Endodermal cell (in vitro differentiated cells): Measurements from ENCODE around the gene SYT5. TPM values are rescaled to one million over a fixed set of nuclear protein-coding genes. Genes with fewer than 3 reads are reported as not detected.
A peak's percentile ranks its signal among the peaks of the same experiment; 100 is the strongest.

Experiments
- DNase-seq: peaks from one replicate; pipeline ENCODE4 v3.0.0-alpha.2; 2017
- H3K27ac ChIP-seq: 2 replicates; pipeline ENCODE4 v1.5.1; 2013; ENCODE audit warnings: mild to moderate bottlenecking, low read depth, low read length, moderate library complexity
- H3K27me3 ChIP-seq: 2 replicates; pipeline ENCODE4 v1.6.1; 2013; ENCODE audit warnings: mild to moderate bottlenecking, low read length, moderate library complexity; ENCODE audit not compliant: insufficient read depth, control insufficient read depth, poor library complexity, severe bottlenecking
- H3K36me3 ChIP-seq: 2 replicates; pipeline ENCODE4 v1.7.0; 2013; ENCODE audit warnings: mild to moderate bottlenecking, low read length, moderate library complexity; ENCODE audit not compliant: control insufficient read depth, insufficient read depth
- H3K4me1 ChIP-seq: one replicate; pipeline ENCODE4 v1.7.0; 2013; ENCODE audit warnings: low read length; ENCODE audit not compliant: control insufficient read depth, insufficient read depth
- H3K4me3 ChIP-seq: 2 replicates; pipeline ENCODE4 v1.5.1; 2013; ENCODE audit warnings: mild to moderate bottlenecking, low read length, moderate library complexity
- H3K9ac ChIP-seq: 2 replicates; pipeline ENCODE4 v1.6.1; 2013; ENCODE audit warnings: mild to moderate bottlenecking, low read length, moderate library complexity; ENCODE audit not compliant: poor library complexity, severe bottlenecking; ENCODE audit errors: extremely low read depth
- H3K9me3 ChIP-seq: 2 replicates; pipeline ENCODE4 v1.6.1; 2013; ENCODE audit warnings: mild to moderate bottlenecking, low read length, moderate library complexity; ENCODE audit not compliant: control insufficient read depth
- H3K27ac Mint-ChIP-seq: 2 replicates; pipeline ENCODE4 v1.8.0; 2020; ENCODE audit warnings: mixed read lengths
- H3K27me3 Mint-ChIP-seq: 2 replicates; pipeline ENCODE4 v1.8.0; 2021; ENCODE audit warnings: mild to moderate bottlenecking, mixed read lengths; ENCODE audit not compliant: insufficient read depth
- H3K36me3 Mint-ChIP-seq: 2 replicates; pipeline ENCODE4 v1.8.0; 2020; ENCODE audit warnings: low read depth, mixed read lengths
- H3K4me1 Mint-ChIP-seq: 2 replicates; pipeline ENCODE4 v1.8.0; 2020; ENCODE audit warnings: mixed read lengths
- H3K4me3 Mint-ChIP-seq: 2 replicates; pipeline ENCODE4 v1.8.0; 2020; ENCODE audit warnings: mild to moderate bottlenecking, moderate library complexity, mixed read lengths
- H3K9me3 Mint-ChIP-seq: 2 replicates; pipeline ENCODE4 v1.8.0; 2020; ENCODE audit warnings: mild to moderate bottlenecking, mixed read lengths
- CTCF ChIP-seq: fragments of 200-600 bp; sonication (generic); conservative IDR thresholded peaks from 2 replicates; pipeline ENCODE4 v1.5.0; 2021; ENCODE audit warnings: antibody characterized with exemption, mild to moderate bottlenecking
- WGBS, 2 experiments: methylation state at CpG; one replicate each; pipeline versions ENCODE4 v1.1.5 to v1.1.7; 2013; ENCODE audit warnings: missing lambda C conversion rate in 2 of 2, mixed read lengths in 1 of 2; ENCODE audit not compliant: insufficient coverage in 1 of 2, insufficient read length in 1 of 2; 5-methylcytosine and 5-hydroxymethylcytosine counted together
- total RNA-seq, 2 donors: library from RNA; stranded (reverse); fragmentation: NEBNext Ultra II Directional in 1 of 2; extraction: Animal tissue kit (Norgen Biotek cat#: 25700) in 1 of 2; gene quantifications; 2 replicates in 1 of 2; 3 replicates in 1 of 2; pipeline ENCODE4 v1.2.1, GENCODE V29; 2021

SYT5 gene
- total RNA-seq, 2 donors from 2014 or later = not detected

GRCh38 chr19:55228403-55229031 is 48.4 kb upstream of the SYT5 start, which contains the start of gene TMEM86B:
TSS of gene TMEM86B (minus strand) at chr19:55228763. CDS start at chr19:55228741, 22 bp downstream.
- no peak within 1 kb of the TSS for H3K4me3 ChIP-seq
- H3K27ac ChIP-seq = no peak within 1 kb of the TSS
- no peak for DNase-seq
- peaks cover 5% of the 10 kb centered on the region for H3K4me1 ChIP-seq
- TF ChIP-seq CTCF = no peak
- H3K9ac ChIP-seq = no peak within 1 kb of the TSS
- Mint-ChIP-seq H3K9me3 (no peaks in the 10 kb centered on the region), H3K4me3 (no peak within 1 kb of the TSS), H3K27ac (peak within 1 kb of the TSS; percentile 58), H3K36me3 (peaks cover 29% of the 10 kb centered on the region), H3K4me1 (peaks cover 7% of the 10 kb centered on the region), H3K27me3 (no peaks in the 10 kb centered on the region)
- peaks cover 16% of the 10 kb centered on the region for H3K36me3 ChIP-seq
- H3K27me3 ChIP-seq = no peaks in the 10 kb centered on the region
- no peaks in the 10 kb centered on the region for H3K9me3 ChIP-seq
- 86 to 91% methylated on average over 4 to 12 of the region's 12 CpGs for WGBS, 2 experiments

DNA sequence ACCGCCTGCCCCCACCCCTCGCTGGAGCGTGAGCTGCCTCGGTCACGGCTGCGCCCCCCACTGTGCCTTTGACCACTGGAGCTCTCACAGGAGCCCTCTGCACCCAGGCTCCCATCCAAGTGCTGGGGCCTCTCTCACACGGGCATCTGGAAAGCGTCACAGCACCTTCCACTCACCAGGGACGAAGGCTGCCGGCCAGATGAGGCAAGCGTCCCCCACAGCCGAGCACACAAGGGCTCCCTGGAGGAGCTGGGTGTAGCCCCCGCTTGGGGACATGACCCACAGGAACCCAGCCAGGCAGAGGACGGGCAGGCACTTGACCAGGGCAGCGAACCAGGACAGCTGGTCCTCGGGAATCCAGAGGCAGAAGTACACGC is 47.9 kb upstream of the SYT5 start:
- peaks cover 24% of the 10 kb centered on the region for H3K36me3 Mint-ChIP-seq
- no peaks in the 10 kb centered on the region for H3K9me3 Mint-ChIP-seq
- no peak overlapping the region for H3K27ac ChIP-seq
- peak overlapping the region; percentile 58 for H3K27ac Mint-ChIP-seq
- H3K36me3 ChIP-seq = peaks cover 11% of the 10 kb centered on the region
- no peak overlapping the region for H3K9ac ChIP-seq
- 88 to 94% methylated on average over 13 to 17 of the region's 17 CpGs for WGBS, 2 experiments
- no peaks in the 10 kb centered on the region for H3K27me3 Mint-ChIP-seq
- DNase-seq = no peak
- no peak overlapping the region for H3K4me3 Mint-ChIP-seq
- no peaks in the 10 kb centered on the region for H3K27me3 ChIP-seq
- peaks cover 7% of the 10 kb centered on the region for H3K4me1 Mint-ChIP-seq
- TF ChIP-seq CTCF = no peak
- no peak overlapping the region for H3K4me3 ChIP-seq
- H3K4me1 ChIP-seq = peaks cover 5% of the 10 kb centered on the region
- no peaks in the 10 kb centered on the region for H3K9me3 ChIP-seq

DNA sequence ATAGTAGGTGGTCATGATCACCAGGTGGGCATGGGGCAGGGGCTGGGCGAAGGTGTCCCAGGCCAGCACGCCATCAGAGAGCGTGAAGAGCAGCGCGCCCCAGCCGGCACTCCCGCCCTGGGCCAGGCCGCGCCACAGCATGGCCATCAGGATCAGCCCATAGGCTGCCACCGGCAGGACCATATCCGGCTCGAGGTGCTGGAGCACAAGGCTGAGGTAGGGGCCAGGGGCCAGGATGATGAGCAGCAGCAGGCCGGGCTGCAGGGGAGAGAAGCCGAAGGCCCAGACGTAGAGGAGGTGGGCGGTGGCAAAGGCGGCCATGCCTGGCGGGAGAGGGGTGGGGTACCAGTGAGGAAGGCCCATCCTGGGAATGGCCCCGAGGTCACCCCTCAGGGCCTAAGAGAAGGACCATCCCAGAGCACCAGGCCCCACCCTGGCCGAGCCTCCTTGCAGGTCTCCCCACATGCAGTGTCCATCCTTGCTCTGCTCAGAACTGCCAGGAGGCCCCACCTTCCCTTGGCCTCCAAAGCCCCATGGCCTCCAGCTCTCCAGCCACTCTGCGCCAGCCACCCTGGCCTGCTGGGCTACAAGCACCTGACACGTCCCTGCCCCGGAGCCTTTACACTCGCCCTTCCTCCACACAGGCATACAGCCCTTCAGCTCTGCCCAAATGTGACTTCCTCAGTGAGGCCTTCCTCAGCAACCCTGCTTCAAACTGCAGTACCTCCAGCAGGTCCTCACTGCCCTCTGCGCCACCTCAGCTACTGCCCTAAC is 47.3 kb upstream of the SYT5 start:
- DNase-seq = no peak
- H3K27ac Mint-ChIP-seq = peak overlapping the region; percentile 58
- H3K4me3 Mint-ChIP-seq = no peak overlapping the region
- H3K4me1 Mint-ChIP-seq = peaks cover 7% of the 10 kb centered on the region
- no peak overlapping the region for H3K9ac ChIP-seq
- no peak overlapping the region for H3K27ac ChIP-seq
- H3K4me3 ChIP-seq = no peak overlapping the region
- H3K27me3 Mint-ChIP-seq = no peaks in the 10 kb centered on the region
- WGBS, 2 experiments = 93 to 94% methylated on average over 6 to 25 of the region's 25 CpGs
- H3K36me3 Mint-ChIP-seq = peaks cover 18% of the 10 kb centered on the region
- TF ChIP-seq CTCF = no peak
- peaks cover 5% of the 10 kb centered on the region for H3K4me1 ChIP-seq
- no peaks in the 10 kb centered on the region for H3K9me3 ChIP-seq
- no peaks in the 10 kb centered on the region for H3K9me3 Mint-ChIP-seq
- H3K27me3 ChIP-seq = no peaks in the 10 kb centered on the region
- H3K36me3 ChIP-seq = peaks cover 5% of the 10 kb centered on the region
